Epithelial cell of proximal tubule (primary cell): ENCODE measurements around the gene SV2B. TPM values are rescaled to one million over a fixed set of nuclear protein-coding genes. Genes with fewer than 3 reads are reported as not detected.

Experiments used
- DNase-seq: peaks from one replicate; pipeline ENCODE4 v3.0.0-alpha.2; 2011; ENCODE audit warnings: low read depth
- H3K4me3 ChIP-seq: 2 replicates; pipeline ENCODE4 v1.5.1; 2011; ENCODE audit warnings: low read depth, mild to moderate bottlenecking, low read length
- total RNA-seq: library from RNA; depleted of rRNA; stranded (reverse); fragments of >200 nt; gene quantifications from 2 replicates; pipeline ENCODE4 v1.2.3, GENCODE V29; 2015
- TF ChIP-seq, protein P1 (sequence below): conservative IDR thresholded peaks from 2 replicates; pipeline ENCODE4 v1.5.1; 2012; ENCODE audit warnings: low read depth, mild to moderate bottlenecking, low read length

The SV2B gene
- total RNA-seq, 1 donor from 2014 or later = not detected

- no peak overlapping the region for H3K4me3 ChIP-seq
- TF ChIP-seq, protein P1, sequence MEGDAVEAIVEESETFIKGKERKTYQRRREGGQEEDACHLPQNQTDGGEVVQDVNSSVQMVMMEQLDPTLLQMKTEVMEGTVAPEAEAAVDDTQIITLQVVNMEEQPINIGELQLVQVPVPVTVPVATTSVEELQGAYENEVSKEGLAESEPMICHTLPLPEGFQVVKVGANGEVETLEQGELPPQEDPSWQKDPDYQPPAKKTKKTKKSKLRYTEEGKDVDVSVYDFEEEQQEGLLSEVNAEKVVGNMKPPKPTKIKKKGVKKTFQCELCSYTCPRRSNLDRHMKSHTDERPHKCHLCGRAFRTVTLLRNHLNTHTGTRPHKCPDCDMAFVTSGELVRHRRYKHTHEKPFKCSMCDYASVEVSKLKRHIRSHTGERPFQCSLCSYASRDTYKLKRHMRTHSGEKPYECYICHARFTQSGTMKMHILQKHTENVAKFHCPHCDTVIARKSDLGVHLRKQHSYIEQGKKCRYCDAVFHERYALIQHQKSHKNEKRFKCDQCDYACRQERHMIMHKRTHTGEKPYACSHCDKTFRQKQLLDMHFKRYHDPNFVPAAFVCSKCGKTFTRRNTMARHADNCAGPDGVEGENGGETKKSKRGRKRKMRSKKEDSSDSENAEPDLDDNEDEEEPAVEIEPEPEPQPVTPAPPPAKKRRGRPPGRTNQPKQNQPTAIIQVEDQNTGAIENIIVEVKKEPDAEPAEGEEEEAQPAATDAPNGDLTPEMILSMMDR = no peak
- DNase-seq = no peak
These were observed 108.3 kb downstream of the SV2B start for GRCh38 chr15:91208371-91208770.

DNA sequence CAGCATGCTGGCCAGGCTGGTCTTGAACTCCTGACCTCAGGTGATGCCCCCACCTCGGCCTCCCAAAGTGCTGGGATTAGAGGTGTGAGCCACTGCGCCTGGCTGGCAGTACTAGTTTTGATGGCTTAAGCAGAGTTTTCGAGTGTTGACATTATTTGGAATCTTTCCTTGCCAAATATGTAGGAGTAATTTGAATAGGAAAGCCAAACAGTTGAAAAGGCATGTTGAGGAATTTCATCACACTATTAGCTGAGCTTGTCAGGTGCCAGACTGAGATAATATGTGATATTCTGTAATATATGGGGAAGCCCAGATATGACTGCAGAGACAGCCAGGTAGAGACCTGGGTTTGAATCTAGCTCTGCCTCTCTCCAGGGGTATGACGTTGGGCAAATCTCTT is 109.3 kb downstream of the SV2B start:
- DNase-seq = no peak
- TF ChIP-seq, protein P1 = no peak
- no peak overlapping the region for H3K4me3 ChIP-seq

DNA sequence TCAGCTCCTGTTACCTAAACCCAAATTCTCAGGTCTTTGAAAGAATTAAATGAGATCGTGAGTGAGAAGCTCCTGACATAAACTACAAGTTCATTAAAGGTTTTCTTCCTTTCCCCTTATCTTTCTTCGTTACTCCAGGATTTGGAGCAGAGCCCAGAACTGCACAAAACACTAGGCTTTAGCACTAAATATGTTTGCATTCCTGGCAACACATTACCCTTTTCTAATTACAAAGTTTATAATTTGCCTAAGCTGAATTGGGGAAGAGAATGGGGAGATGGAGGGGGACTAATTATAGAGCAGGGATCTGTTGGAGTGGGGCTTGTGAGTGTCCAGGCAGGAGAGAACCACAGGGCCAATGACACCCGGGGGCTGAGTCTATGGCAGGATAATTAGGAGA is 109.7 kb downstream of the SV2B start:
- TF ChIP-seq, protein P1 = no peak
- DNase-seq = no peak
- no peak overlapping the region for H3K4me3 ChIP-seq

DNA sequence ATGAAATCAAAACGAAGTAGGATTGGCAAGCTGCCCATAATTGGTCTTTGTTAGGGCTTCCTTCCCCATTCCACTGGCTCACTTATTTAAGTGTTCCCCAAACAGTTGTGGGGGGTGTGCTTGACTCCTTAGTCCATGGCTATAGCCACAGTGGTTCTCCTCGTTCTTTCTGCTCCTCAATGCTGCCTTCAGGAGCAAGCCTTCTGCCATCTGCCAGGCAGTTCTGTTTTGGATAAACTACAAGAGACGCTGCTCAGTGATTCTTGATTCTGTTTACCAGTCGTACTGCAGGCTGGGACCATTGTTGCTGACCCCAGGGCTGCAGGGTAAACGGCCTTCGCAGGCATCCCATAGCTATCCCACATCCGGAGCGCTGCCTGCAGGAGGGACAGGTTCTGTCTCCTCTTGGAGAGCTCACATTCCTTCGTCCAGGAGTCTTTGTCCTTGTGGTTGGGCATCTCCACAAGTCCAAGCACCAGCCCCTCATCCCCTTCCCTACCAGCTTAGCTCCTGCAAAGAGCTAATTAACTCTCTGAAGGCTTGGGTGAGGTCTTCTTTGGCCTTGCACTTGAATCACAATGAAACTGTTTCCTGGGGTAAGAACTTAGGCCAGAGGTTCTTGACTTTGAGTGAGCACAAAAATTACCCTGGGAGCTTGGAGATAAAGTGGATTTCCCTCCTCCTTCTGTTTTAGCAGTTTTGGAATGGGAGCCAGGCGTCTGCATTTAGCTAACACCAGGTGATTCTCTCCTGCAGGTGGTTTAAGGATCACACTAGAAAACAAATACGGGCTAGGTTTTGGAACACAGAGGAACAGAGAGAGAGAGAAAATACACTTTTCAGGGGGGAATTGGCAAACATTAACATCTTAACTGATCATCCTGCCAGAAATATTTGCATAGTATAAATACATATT is 114.9 kb downstream of the SV2B start:
- TF ChIP-seq, protein P1 = no peak
- no peak overlapping the region for H3K4me3 ChIP-seq
- DNase-seq = no peak

GRCh38 chr15:91216000-91216399 is 115.9 kb downstream of the SV2B start:
- no peak overlapping the region for H3K4me3 ChIP-seq
- DNase-seq = no peak
- TF ChIP-seq, protein P1 = no peak

DNA sequence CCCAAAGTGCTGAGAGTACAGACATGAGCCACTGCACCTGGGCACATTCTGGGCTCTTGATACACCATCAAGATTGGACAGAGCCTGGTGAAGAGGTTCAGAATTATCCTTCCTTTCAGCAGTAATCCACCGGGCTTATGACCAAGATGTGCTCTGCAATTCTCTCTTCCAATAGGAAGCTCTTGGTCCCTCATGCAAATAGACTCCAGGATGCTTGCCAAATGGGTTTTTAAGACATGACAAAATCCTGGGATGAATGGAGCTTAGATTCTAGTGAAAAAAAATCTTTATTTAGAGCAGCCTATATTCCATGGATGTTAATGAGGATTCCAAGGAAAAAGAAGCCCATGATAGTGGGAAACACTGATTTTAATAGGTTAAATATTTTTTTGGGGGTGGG is 119.1 kb downstream of the SV2B start:
- no peak overlapping the region for H3K4me3 ChIP-seq
- TF ChIP-seq, protein P1 = no peak
- no peak for DNase-seq

DNA sequence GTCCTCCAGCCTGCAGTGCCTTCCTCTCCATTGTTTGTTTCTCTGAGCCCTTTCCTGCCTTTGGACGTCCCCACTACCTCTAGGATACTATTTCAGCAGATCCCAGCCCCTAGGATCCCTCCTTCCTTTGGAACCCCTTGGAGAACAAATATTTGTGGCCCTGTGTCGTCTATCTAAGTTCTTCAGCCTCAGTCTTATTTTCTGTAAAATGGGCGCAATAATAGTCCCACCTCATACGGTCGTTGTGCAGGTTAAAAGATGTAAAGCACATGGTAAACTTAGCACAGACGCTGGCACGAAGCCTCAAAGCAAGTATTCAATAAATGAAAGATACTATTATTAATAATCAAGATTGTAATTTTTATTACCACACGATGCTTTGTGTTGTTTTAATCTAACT is 122.0 kb downstream of the SV2B start:
- no peak overlapping the region for H3K4me3 ChIP-seq
- no peak for DNase-seq
- TF ChIP-seq, protein P1 = no peak
